HEK293 (cell line): ENCODE measurements around the gene MMD2.

Experiments
- BCL11B ChIP-seq: fragments of 450-650 bp; formaldehyde crosslinking; IDR thresholded peaks from 2 replicates; pipeline ENCODE4 v1.5.1; 2016; ENCODE audit warnings: low read depth, missing biosample characterization, missing genetic modification characterization
- FEZF1 ChIP-seq: fragments of 450-650 bp; formaldehyde crosslinking; IDR thresholded peaks from 2 replicates; pipeline ENCODE4 v1.5.1; 2016; ENCODE audit warnings: missing biosample characterization, missing genetic modification characterization
- GLIS1 ChIP-seq: fragments of 450-650 bp; formaldehyde crosslinking; IDR thresholded peaks from 2 replicates; pipeline ENCODE4 v1.5.1; 2016; ENCODE audit warnings: missing biosample characterization, missing genetic modification characterization
- HOXA7 ChIP-seq: sonication (generic); formaldehyde crosslinking; IDR thresholded peaks from 2 replicates; pipeline ENCODE4 v1.8.1; 2022; ENCODE audit warnings: missing genetic modification reagents, borderline replicate concordance
- HOXD13 ChIP-seq: sonication (generic); formaldehyde crosslinking; IDR thresholded peaks from 2 replicates; pipeline ENCODE4 v1.8.0; 2022; ENCODE audit warnings: missing genetic modification reagents, borderline replicate concordance
- IKZF3 ChIP-seq: fragments of 450-650 bp; IDR thresholded peaks from 2 replicates; pipeline ENCODE4 v1.5.0; 2018; ENCODE audit warnings: missing biosample characterization, mild to moderate bottlenecking, missing genetic modification characterization, moderate library complexity
- KLF10 ChIP-seq: fragments of 450-650 bp; IDR thresholded peaks from 2 replicates; pipeline ENCODE4 v1.5.1; 2018; ENCODE audit warnings: missing biosample characterization, mild to moderate bottlenecking, missing genetic modification characterization
- KLF8 ChIP-seq: fragments of 450-650 bp; formaldehyde crosslinking; IDR thresholded peaks from 2 replicates; pipeline ENCODE4 v1.5.1; 2016; ENCODE audit warnings: missing biosample characterization, missing genetic modification characterization
- SCRT2 ChIP-seq: fragments of 450-650 bp; formaldehyde crosslinking; IDR thresholded peaks from 2 replicates; pipeline ENCODE4 v1.5.1; 2016; ENCODE audit warnings: missing biosample characterization, missing genetic modification characterization
- SETDB1 ChIP-seq: IDR thresholded peaks from one replicate; pipeline ENCODE4 v1.6.1; 2017; ENCODE audit warnings: mild to moderate bottlenecking, low read length, moderate library complexity, mixed read lengths; ENCODE audit not compliant: insufficient read length
- SP2 ChIP-seq: fragments of 450-650 bp; formaldehyde crosslinking; IDR thresholded peaks from 2 replicates; pipeline ENCODE4 v1.5.1; 2016; ENCODE audit warnings: missing biosample characterization, missing genetic modification characterization
- WT1 ChIP-seq: fragments of 450-650 bp; formaldehyde crosslinking; IDR thresholded peaks from 2 replicates; pipeline ENCODE4 v1.5.1; 2016; ENCODE audit warnings: missing biosample characterization, missing genetic modification characterization
- YY1 ChIP-seq: fragments of 450-650 bp; formaldehyde crosslinking; IDR thresholded peaks from 2 replicates; pipeline ENCODE4 v1.5.1; 2018; ENCODE audit warnings: missing biosample characterization, missing genetic modification characterization
- ZBTB20 ChIP-seq: fragments of 450-650 bp; formaldehyde crosslinking; IDR thresholded peaks from 2 replicates; pipeline ENCODE4 v1.5.1; 2016; ENCODE audit warnings: missing biosample characterization, missing genetic modification characterization
- ZBTB21 ChIP-seq: fragments of 450-650 bp; formaldehyde crosslinking; IDR thresholded peaks from 2 replicates; pipeline ENCODE4 v1.5.1; 2017; ENCODE audit warnings: missing biosample characterization, missing genetic modification characterization
- ZIC2 ChIP-seq: fragments of 450-650 bp; formaldehyde crosslinking; IDR thresholded peaks from 2 replicates; pipeline ENCODE4 v1.5.1; 2016; ENCODE audit warnings: missing biosample characterization, missing genetic modification characterization
- ZNF157 ChIP-seq: fragments of 450-650 bp; formaldehyde crosslinking; IDR thresholded peaks from 2 replicates; pipeline ENCODE4 v1.5.1; 2016; ENCODE audit warnings: missing biosample characterization, missing genetic modification characterization
- ZNF16 ChIP-seq: fragments of 450-650 bp; formaldehyde crosslinking; IDR thresholded peaks from 2 replicates; pipeline ENCODE4 v1.5.1; 2016; ENCODE audit warnings: low read depth, missing biosample characterization, missing genetic modification characterization
- ZNF266 ChIP-seq: fragments of 450-650 bp; formaldehyde crosslinking; IDR thresholded peaks from 2 replicates; pipeline ENCODE4 v1.5.1; 2016; ENCODE audit warnings: missing biosample characterization, missing genetic modification characterization, low read depth
- ZNF292 ChIP-seq: fragments of 450-650 bp; formaldehyde crosslinking; IDR thresholded peaks from 2 replicates; pipeline ENCODE4 v1.5.1; 2016; ENCODE audit warnings: low read depth, missing biosample characterization, missing genetic modification characterization, borderline replicate concordance
- ZNF341 ChIP-seq: fragments of 450-650 bp; formaldehyde crosslinking; IDR thresholded peaks from 2 replicates; pipeline ENCODE4; 2016; ENCODE audit warnings: low read depth, missing biosample characterization, missing genetic modification characterization
- ZNF350 ChIP-seq: fragments of 450-650 bp; formaldehyde crosslinking; IDR thresholded peaks from 2 replicates; pipeline ENCODE4 v1.5.0; 2017; ENCODE audit warnings: missing biosample characterization, mild to moderate bottlenecking, missing genetic modification characterization
- ZNF404 ChIP-seq: fragments of 450-650 bp; formaldehyde crosslinking; IDR thresholded peaks from 2 replicates; pipeline ENCODE4 v1.5.1; 2017; ENCODE audit warnings: missing biosample characterization, missing genetic modification characterization
- ZNF416 ChIP-seq: fragments of 450-650 bp; formaldehyde crosslinking; IDR thresholded peaks from 2 replicates; pipeline ENCODE4 v1.5.1; 2016; ENCODE audit warnings: missing biosample characterization, missing genetic modification characterization
- ZNF433 ChIP-seq: fragments of 450-650 bp; formaldehyde crosslinking; IDR thresholded peaks from 2 replicates; pipeline ENCODE4 v1.5.1; 2016; ENCODE audit warnings: missing biosample characterization, missing genetic modification characterization, low read depth
- ZNF521 ChIP-seq: fragments of 450-650 bp; formaldehyde crosslinking; IDR thresholded peaks from 2 replicates; pipeline ENCODE4 v1.5.1; 2017; ENCODE audit warnings: missing biosample characterization, mild to moderate bottlenecking, missing genetic modification characterization
- ZNF585B ChIP-seq: fragments of 450-650 bp; formaldehyde crosslinking; IDR thresholded peaks from 2 replicates; pipeline ENCODE4 v1.5.1; 2016; ENCODE audit warnings: missing biosample characterization, missing genetic modification characterization
- ZNF670 ChIP-seq: fragments of 450-650 bp; formaldehyde crosslinking; IDR thresholded peaks from 2 replicates; pipeline ENCODE4 v1.5.1; 2016; ENCODE audit warnings: missing biosample characterization, missing genetic modification characterization, low read depth
- ZNF707 ChIP-seq: fragments of 450-650 bp; formaldehyde crosslinking; IDR thresholded peaks from 2 replicates; pipeline ENCODE4 v1.5.1; 2016; ENCODE audit warnings: missing biosample characterization, missing genetic modification characterization
- ZNF768 ChIP-seq: fragments of 450-650 bp; formaldehyde crosslinking; IDR thresholded peaks from 2 replicates; pipeline ENCODE4 v1.5.1; 2018; ENCODE audit warnings: missing biosample characterization, mild to moderate bottlenecking, missing genetic modification characterization
- TF ChIP-seq, protein P1 (sequence below): sonication (generic); formaldehyde crosslinking; IDR thresholded peaks from 2 replicates; pipeline ENCODE4 v1.8.1; 2022; ENCODE audit warnings: mild to moderate bottlenecking, moderate library complexity, missing genetic modification reagents
- TF ChIP-seq, protein P2 (sequence below): fragments of 450-650 bp; formaldehyde crosslinking; IDR thresholded peaks from 2 replicates; pipeline ENCODE4 v1.5.1; 2017; ENCODE audit warnings: missing biosample characterization, missing genetic modification characterization
- TF ChIP-seq, protein P3 (sequence below): fragments of 450-650 bp; formaldehyde crosslinking; IDR thresholded peaks from 2 replicates; pipeline ENCODE4 v1.5.1; 2016; ENCODE audit warnings: missing biosample characterization, missing genetic modification characterization
- TF ChIP-seq, protein P4 (sequence below): fragments of 450-650 bp; formaldehyde crosslinking; IDR thresholded peaks from 2 replicates; pipeline ENCODE4 v1.5.1; 2016; ENCODE audit warnings: missing biosample characterization, missing genetic modification characterization
- TF ChIP-seq, protein P5 (sequence below): fragments of 450-650 bp; formaldehyde crosslinking; IDR thresholded peaks from 2 replicates; pipeline ENCODE4 v1.5.1; 2016; ENCODE audit warnings: missing biosample characterization, missing genetic modification characterization

The MMD2 gene

DNA sequence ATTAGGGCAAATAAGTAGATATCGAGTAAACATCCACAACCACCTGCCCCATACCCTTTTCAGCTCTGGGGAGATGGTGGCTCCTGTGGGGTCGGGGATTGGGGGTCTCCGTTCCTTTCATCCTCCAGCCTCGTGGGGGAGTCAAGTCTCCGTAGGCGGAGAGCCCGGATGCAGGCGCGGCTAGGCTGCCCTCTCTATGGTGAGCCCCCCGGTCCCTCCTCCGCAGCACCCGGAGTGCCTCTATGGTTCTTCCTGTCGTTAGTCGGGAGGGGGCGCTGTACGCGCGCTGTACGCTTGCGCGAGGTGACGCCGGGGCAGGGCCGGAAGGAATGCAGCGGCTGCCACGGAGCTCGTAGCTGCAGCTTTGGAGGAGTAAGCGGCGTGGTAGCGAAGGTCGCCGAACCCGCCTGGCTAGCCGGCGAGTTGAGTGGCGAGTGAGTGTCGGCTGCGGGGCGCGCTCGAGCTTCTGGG, 14.8 kb upstream of the MMD2 start (continued):
- TF ChIP-seq YY1 = no peak
- no peak for TF ChIP-seq ZNF16 (tag by site-specific recombination)
- TF ChIP-seq KLF8 (tag by site-specific recombination) = peak; percentile 61; the same call in 1 of the 2 replicates
- TF ChIP-seq HOXD13 (CRISPR knock-in tag) = no peak
- TF ChIP-seq ZNF416 (tag by site-specific recombination) = no peak
- TF ChIP-seq, protein P1, sequence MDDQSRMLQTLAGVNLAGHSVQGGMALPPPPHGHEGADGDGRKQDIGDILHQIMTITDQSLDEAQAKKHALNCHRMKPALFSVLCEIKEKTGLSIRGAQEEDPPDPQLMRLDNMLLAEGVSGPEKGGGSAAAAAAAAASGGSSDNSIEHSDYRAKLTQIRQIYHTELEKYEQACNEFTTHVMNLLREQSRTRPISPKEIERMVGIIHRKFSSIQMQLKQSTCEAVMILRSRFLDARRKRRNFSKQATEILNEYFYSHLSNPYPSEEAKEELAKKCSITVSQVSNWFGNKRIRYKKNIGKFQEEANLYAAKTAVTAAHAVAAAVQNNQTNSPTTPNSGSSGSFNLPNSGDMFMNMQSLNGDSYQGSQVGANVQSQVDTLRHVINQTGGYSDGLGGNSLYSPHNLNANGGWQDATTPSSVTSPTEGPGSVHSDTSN (CRISPR knock-in tag) = no peak
- peak; percentile 56 for TF ChIP-seq SP2 (tag by site-specific recombination)
- TF ChIP-seq ZBTB20 (tag by site-specific recombination) = no peak; the same call in 1 of the 2 replicates
- TF ChIP-seq GLIS1 (tag by site-specific recombination) = no peak
- no peak for TF ChIP-seq SCRT2 (tag by site-specific recombination)
- TF ChIP-seq ZNF768 (tag by site-specific recombination) = no peak
- no peak for TF ChIP-seq ZNF707 (tag by site-specific recombination)
- TF ChIP-seq ZNF433 (tag by site-specific recombination) = no peak
- TF ChIP-seq ZNF292 (tag by site-specific recombination) = no peak
- TF ChIP-seq ZNF341 (tag by site-specific recombination) = no peak
- TF ChIP-seq, protein P2, sequence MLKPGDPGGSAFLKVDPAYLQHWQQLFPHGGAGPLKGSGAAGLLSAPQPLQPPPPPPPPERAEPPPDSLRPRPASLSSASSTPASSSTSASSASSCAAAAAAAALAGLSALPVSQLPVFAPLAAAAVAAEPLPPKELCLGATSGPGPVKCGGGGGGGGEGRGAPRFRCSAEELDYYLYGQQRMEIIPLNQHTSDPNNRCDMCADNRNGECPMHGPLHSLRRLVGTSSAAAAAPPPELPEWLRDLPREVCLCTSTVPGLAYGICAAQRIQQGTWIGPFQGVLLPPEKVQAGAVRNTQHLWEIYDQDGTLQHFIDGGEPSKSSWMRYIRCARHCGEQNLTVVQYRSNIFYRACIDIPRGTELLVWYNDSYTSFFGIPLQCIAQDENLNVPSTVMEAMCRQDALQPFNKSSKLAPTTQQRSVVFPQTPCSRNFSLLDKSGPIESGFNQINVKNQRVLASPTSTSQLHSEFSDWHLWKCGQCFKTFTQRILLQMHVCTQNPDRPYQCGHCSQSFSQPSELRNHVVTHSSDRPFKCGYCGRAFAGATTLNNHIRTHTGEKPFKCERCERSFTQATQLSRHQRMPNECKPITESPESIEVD (tag by site-specific recombination) = no peak
- no peak for TF ChIP-seq ZNF350
- TF ChIP-seq SETDB1 = no peak
- TF ChIP-seq, protein P3, sequence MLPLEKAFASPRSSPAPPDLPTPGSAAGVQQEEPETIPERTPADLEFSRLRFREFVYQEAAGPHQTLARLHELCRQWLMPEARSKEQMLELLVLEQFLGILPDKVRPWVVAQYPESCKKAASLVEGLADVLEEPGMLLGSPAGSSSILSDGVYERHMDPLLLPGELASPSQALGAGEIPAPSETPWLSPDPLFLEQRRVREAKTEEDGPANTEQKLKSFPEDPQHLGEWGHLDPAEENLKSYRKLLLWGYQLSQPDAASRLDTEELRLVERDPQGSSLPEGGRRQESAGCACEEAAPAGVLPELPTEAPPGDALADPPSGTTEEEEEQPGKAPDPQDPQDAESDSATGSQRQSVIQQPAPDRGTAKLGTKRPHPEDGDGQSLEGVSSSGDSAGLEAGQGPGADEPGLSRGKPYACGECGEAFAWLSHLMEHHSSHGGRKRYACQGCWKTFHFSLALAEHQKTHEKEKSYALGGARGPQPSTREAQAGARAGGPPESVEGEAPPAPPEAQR = no peak
- no peak for TF ChIP-seq ZNF585B (tag by site-specific recombination)
- no peak for TF ChIP-seq ZNF266 (tag by site-specific recombination)
- no peak for TF ChIP-seq HOXA7 (CRISPR knock-in tag)
- TF ChIP-seq, protein P4, sequence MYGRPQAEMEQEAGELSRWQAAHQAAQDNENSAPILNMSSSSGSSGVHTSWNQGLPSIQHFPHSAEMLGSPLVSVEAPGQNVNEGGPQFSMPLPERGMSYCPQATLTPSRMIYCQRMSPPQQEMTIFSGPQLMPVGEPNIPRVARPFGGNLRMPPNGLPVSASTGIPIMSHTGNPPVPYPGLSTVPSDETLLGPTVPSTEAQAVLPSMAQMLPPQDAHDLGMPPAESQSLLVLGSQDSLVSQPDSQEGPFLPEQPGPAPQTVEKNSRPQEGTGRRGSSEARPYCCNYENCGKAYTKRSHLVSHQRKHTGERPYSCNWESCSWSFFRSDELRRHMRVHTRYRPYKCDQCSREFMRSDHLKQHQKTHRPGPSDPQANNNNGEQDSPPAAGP (tag by site-specific recombination) = 0 out of 2 replicates have a peak, but pooled peaks have one; percentile 30
- TF ChIP-seq, protein P5, sequence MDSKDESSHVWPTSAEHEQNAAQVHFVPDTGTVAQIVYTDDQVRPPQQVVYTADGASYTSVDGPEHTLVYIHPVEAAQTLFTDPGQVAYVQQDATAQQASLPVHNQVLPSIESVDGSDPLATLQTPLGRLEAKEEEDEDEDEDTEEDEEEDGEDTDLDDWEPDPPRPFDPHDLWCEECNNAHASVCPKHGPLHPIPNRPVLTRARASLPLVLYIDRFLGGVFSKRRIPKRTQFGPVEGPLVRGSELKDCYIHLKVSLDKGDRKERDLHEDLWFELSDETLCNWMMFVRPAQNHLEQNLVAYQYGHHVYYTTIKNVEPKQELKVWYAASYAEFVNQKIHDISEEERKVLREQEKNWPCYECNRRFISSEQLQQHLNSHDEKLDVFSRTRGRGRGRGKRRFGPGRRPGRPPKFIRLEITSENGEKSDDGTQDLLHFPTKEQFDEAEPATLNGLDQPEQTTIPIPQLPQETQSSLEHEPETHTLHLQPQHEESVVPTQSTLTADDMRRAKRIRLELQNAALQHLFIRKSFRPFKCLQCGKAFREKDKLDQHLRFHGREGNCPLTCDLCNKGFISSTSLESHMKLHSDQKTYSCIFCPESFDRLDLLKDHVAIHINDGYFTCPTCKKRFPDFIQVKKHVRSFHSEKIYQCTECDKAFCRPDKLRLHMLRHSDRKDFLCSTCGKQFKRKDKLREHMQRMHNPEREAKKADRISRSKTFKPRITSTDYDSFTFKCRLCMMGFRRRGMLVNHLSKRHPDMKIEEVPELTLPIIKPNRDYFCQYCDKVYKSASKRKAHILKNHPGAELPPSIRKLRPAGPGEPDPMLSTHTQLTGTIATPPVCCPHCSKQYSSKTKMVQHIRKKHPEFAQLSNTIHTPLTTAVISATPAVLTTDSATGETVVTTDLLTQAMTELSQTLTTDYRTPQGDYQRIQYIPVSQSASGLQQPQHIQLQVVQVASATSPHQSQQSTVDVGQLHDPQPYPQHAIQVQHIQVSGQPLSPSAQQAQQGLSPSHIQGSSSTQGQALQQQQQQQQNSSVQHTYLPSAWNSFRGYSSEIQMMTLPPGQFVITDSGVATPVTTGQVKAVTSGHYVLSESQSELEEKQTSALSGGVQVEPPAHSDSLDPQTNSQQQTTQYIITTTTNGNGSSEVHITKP (tag by site-specific recombination) = no peak
- TF ChIP-seq ZNF670 (tag by site-specific recombination) = no peak
- TF ChIP-seq FEZF1 (tag by site-specific recombination) = no peak
- TF ChIP-seq KLF10 (tag by site-specific recombination) = no peak
- TF ChIP-seq ZBTB21 = no peak
- TF ChIP-seq ZNF521 (tag by site-specific recombination) = no peak
- no peak for TF ChIP-seq ZNF157 (tag by site-specific recombination)
- peak; percentile 35; the same call in 1 of the 2 replicates for TF ChIP-seq ZIC2 (tag by site-specific recombination)
- TF ChIP-seq BCL11B (tag by site-specific recombination) = no peak
- no peak for TF ChIP-seq IKZF3 (tag by site-specific recombination)
- TF ChIP-seq WT1 (tag by site-specific recombination) = no peak
- no peak for TF ChIP-seq ZNF404 (tag by site-specific recombination)
